HEK293 (cell line): ENCODE data around the gene AP3D1.

Experiments used
- CTCF ChIA-PET: fragments of 350-600 bp; formaldehyde crosslinking; extraction: SDS; loops from one replicate; lab custom pipeline; 2021; ENCODE audit warnings: antibody characterized with exemption; lab: Yijun Ruan, JAX
- POLR2A ChIA-PET: fragments of 300-600 bp; formaldehyde crosslinking; extraction: SDS; loops from one replicate; lab custom pipeline; 2020; ENCODE audit warnings: antibody characterized with exemption, inconsistent platforms; lab: Yijun Ruan, JAX
- H3K27ac ChIP-seq: fragments of 200-500 bp; sonication (Bioruptor generic); 2 replicates; pipeline ENCODE4 v1.5.1; 2014; ENCODE audit warnings: low read depth, low read length, control low read depth, inconsistent platforms; ENCODE audit errors: extremely low read depth
- H3K36me3 ChIP-seq, 2 experiments: fragments of 200-500 bp in 1 of 2; sonication (Bioruptor generic) in 1 of 2; 1 replicate in 1 of 2; 2 replicates in 1 of 2; pipeline ENCODE4 v1.5.1; 2014 to 2017; ENCODE audit warnings: inconsistent platforms in 2 of 2, low read length in 2 of 2; ENCODE audit not compliant: control insufficient read depth in 2 of 2, insufficient read depth in 1 of 2
- H3K4me1 ChIP-seq: fragments of 200-500 bp; sonication (Bioruptor generic); 2 replicates; pipeline ENCODE4 v1.5.1; 2014; ENCODE audit warnings: mild to moderate bottlenecking, low read length, inconsistent platforms; ENCODE audit not compliant: control insufficient read depth, insufficient read depth
- H3K4me3 ChIP-seq: 2 replicates; pipeline ENCODE4 v1.5.1; 2011; ENCODE audit warnings: low read depth, mild to moderate bottlenecking, control low read depth, low read length, moderate library complexity
- H3K9me3 ChIP-seq: fragments of 200-500 bp; sonication (Bioruptor generic); 2 replicates; pipeline ENCODE4 v1.5.1; 2014; ENCODE audit warnings: low read depth, low read length, inconsistent platforms; ENCODE audit not compliant: control insufficient read depth, insufficient read depth
- BCL11A ChIP-seq: fragments of 450-650 bp; formaldehyde crosslinking; IDR thresholded peaks from 2 replicates; pipeline ENCODE4 v1.5.1; 2016; ENCODE audit warnings: low read depth, missing biosample characterization, missing genetic modification characterization
- BCL11B ChIP-seq: fragments of 450-650 bp; formaldehyde crosslinking; IDR thresholded peaks from 2 replicates; pipeline ENCODE4 v1.5.1; 2016; ENCODE audit warnings: low read depth, missing biosample characterization, missing genetic modification characterization
- HIC1 ChIP-seq: fragments of 450-650 bp; formaldehyde crosslinking; IDR thresholded peaks from 2 replicates; pipeline ENCODE4 v1.5.1; 2016; ENCODE audit warnings: missing biosample characterization, missing genetic modification characterization
- KLF10 ChIP-seq: fragments of 450-650 bp; IDR thresholded peaks from 2 replicates; pipeline ENCODE4 v1.5.1; 2018; ENCODE audit warnings: missing biosample characterization, mild to moderate bottlenecking, missing genetic modification characterization
- MYNN ChIP-seq: fragments of 450-650 bp; formaldehyde crosslinking; IDR thresholded peaks from 2 replicates; pipeline ENCODE4 v1.5.1; 2016; ENCODE audit warnings: missing biosample characterization, missing genetic modification characterization, borderline replicate concordance
- RBAK ChIP-seq: fragments of 450-650 bp; formaldehyde crosslinking; IDR thresholded peaks from 2 replicates; pipeline ENCODE4 v1.5.1; 2016; ENCODE audit warnings: missing biosample characterization, missing genetic modification characterization
- SP2 ChIP-seq: fragments of 450-650 bp; formaldehyde crosslinking; IDR thresholded peaks from 2 replicates; pipeline ENCODE4 v1.5.1; 2016; ENCODE audit warnings: missing biosample characterization, missing genetic modification characterization
- ZNF121 ChIP-seq: fragments of 450-650 bp; formaldehyde crosslinking; IDR thresholded peaks from 2 replicates; pipeline ENCODE4 v1.5.1; 2016; ENCODE audit warnings: missing biosample characterization, missing genetic modification characterization
- ZNF132 ChIP-seq: fragments of 450-650 bp; formaldehyde crosslinking; IDR thresholded peaks from 2 replicates; pipeline ENCODE4 v1.5.1; 2017; ENCODE audit warnings: missing biosample characterization, missing genetic modification characterization, borderline replicate concordance
- ZNF155 ChIP-seq: fragments of 450-650 bp; formaldehyde crosslinking; IDR thresholded peaks from 2 replicates; pipeline ENCODE4 v1.5.1; 2016; ENCODE audit warnings: missing biosample characterization, missing genetic modification characterization
- ZNF157 ChIP-seq: fragments of 450-650 bp; formaldehyde crosslinking; IDR thresholded peaks from 2 replicates; pipeline ENCODE4 v1.5.1; 2016; ENCODE audit warnings: missing biosample characterization, missing genetic modification characterization
- ZNF2 ChIP-seq: fragments of 450-650 bp; formaldehyde crosslinking; IDR thresholded peaks from 2 replicates; pipeline ENCODE4 v1.5.1; 2016; ENCODE audit warnings: missing biosample characterization, missing genetic modification characterization
- ZNF416 ChIP-seq: fragments of 450-650 bp; formaldehyde crosslinking; IDR thresholded peaks from 2 replicates; pipeline ENCODE4 v1.5.1; 2016; ENCODE audit warnings: missing biosample characterization, missing genetic modification characterization
- ZNF426 ChIP-seq: fragments of 450-650 bp; formaldehyde crosslinking; IDR thresholded peaks from 2 replicates; pipeline ENCODE4 v1.5.1; 2017; ENCODE audit warnings: missing biosample characterization, missing genetic modification characterization, mild to moderate bottlenecking, inconsistent platforms, moderate library complexity
- ZNF560 ChIP-seq: fragments of 450-650 bp; formaldehyde crosslinking; IDR thresholded peaks from 2 replicates; pipeline ENCODE4 v1.5.1; 2017; ENCODE audit warnings: missing biosample characterization, missing genetic modification characterization, borderline replicate concordance
- ZNF571 ChIP-seq: fragments of 450-650 bp; formaldehyde crosslinking; IDR thresholded peaks from 2 replicates; pipeline ENCODE4 v1.5.0; 2017; ENCODE audit warnings: missing biosample characterization, missing genetic modification characterization
- ZNF654 ChIP-seq: fragments of 450-650 bp; formaldehyde crosslinking; IDR thresholded peaks from 2 replicates; pipeline ENCODE4 v1.5.1; 2016; ENCODE audit warnings: low read depth, missing biosample characterization, missing genetic modification characterization
- ZSCAN18 ChIP-seq: fragments of 450-650 bp; formaldehyde crosslinking; IDR thresholded peaks from 2 replicates; pipeline ENCODE4 v1.5.1; 2016; ENCODE audit warnings: missing biosample characterization, missing genetic modification characterization

Gene AP3D1

GRCh38 chr19:2079076-2079864 is 72.1 kb downstream of the AP3D1 start:
- Histone ChIP-seq H3K27ac (no peak overlapping the region), H3K4me3 (no peak overlapping the region), H3K4me1 (no peaks in the 10 kb centered on the region), H3K9me3 (no peaks in the 10 kb centered on the region), H3K36me3 (peaks cover 4 to 61% of the 10 kb centered on the region in 2 experiments; a peak in 2 of 3 replicates)
- TF ChIP-seq SP2 (tag by site-specific recombination) (no peak), ZSCAN18 (no peak), BCL11A (tag by site-specific recombination) (no peak), ZNF2 (tag by site-specific recombination) (no peak), KLF10 (tag by site-specific recombination) (no peak), ZNF155 (no peak), ZNF654 (tag by site-specific recombination) (no peak), ZNF157 (no peak), ZNF560 (tag by site-specific recombination) (no peak), RBAK (tag by site-specific recombination) (no peak)
- CTCF ChIA-PET, result interaction anchor here (1.1 to 1.7 kb wide), 2 partner anchors 9 to 10 kb away, joined by 3 to 5 read pairs; no protein-coding TSS in a partner anchor
- POLR2A ChIA-PET, result no interaction called here

GRCh38 chr19:2077833-2078619 is 73.3 kb downstream of the AP3D1 start:
- Histone ChIP-seq H3K36me3 (peaks cover 4 to 63% of the 10 kb centered on the region in 2 experiments; a peak in 2 of 3 replicates), H3K4me1 (no peaks in the 10 kb centered on the region), H3K4me3 (no peak overlapping the region), H3K27ac (no peak overlapping the region), H3K9me3 (no peaks in the 10 kb centered on the region)
- POLR2A ChIA-PET, result no interaction called here
- TF ChIP-seq ZNF121 (tag by site-specific recombination) (peak; percentile 75), HIC1 (tag by site-specific recombination) (no peak), MYNN (tag by site-specific recombination) (no peak), BCL11B (tag by site-specific recombination) (no peak), ZNF416 (tag by site-specific recombination) (no peak), KLF10 (tag by site-specific recombination) (no peak), ZNF571 (no peak), ZNF426 (tag by site-specific recombination) (no peak), ZNF132 (tag by site-specific recombination) (no peak)
- CTCF ChIA-PET, result interaction anchor here (1.0 to 1.7 kb wide), 3 partner anchors 8 to 59 kb away, joined by 3 to 5 read pairs (median 3); no protein-coding TSS in a partner anchor
